ENCODE measurements around the gene RPL7A.
"Not testable (repeated sequence)": the region's sequence is repeated elsewhere in the genome, so short reads cannot be mapped to it uniquely, and the experiment has no call there.

Gene RPL7A

DNA sequence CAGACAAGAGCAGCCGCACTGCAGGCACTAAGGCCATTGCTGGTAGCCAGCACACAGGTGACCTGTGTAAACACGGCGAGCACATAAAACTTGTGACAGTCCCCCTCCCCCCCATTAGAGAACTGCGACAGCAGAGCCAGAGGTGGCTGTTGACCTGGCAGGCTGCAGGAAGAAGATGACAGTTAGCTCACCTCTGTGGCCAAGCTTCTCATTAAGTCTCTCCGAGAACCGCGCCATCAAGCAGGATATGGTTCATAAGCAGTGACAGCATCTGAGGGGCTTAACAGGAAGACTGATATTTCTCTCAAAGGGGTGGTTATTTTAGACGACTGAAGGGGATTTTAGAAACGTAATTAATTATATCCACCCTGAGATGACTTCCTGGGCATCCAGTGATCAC is 22.7 kb downstream of the RPL7A start:
- no peak for DNase-seq

GRCh38 chr9:133371261-133371711 is 23.3 kb downstream of the RPL7A start:
- DNase-seq: peak; percentile 79 to 82

- DNase-seq: no peak
These were observed 24.1 kb downstream of the RPL7A start for GRCh38 chr9:133372144-133372543.

GRCh38 chr9:133374612-133375115 is 26.6 kb downstream of the RPL7A start:
- DNase-seq: no peak

DNA sequence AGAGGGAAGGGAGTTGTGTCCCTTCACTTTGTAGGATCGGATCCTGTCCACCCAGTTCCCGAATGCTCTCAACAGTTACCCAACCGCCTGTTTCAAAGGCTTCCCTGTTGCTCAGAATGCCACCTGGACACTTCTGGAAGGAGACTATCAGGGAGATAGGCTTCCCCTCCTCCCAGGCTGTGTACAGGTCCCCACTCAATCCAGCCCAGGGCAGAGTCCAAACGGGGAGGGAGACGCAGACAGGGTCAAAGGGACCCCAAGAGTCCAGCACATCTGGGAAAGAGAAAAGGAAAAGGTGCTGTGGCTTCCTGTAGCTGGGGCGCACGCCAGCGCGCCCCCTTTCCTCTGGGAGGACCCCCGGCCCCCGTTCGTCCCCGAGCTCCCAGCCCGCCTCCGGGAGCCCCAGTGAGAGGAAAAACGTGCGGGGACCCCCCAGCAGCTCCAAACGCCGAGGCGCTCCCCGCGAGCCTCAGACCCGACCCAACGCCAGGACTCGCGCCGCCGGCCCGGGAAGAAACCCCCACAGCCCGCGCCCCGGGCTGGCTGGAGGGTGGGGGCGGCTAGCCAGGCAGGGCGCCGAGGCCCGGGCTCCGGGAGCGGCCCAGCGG is 27.2 kb downstream of the RPL7A start:
- peak in 1 of 2 donors; percentile 28 for DNase-seq

- DNase-seq: peak; percentile 96 to 98
These were observed 28.0 kb downstream of the RPL7A start, which contains the start of the genes STKLD1 and SURF4 for GRCh38 chr9:133375724-133376654. TSS of gene STKLD1 (plus strand) at chr9:133376366. CDS start at chr9:133376474, 108 bp downstream. TSS of gene SURF4 (minus strand) at chr9:133376060. CDS start at chr9:133375969, 91 bp downstream.

GRCh38 chr9:133377280-133377679 is 29.3 kb downstream of the RPL7A start:
- not testable (repeated sequence) for DNase-seq

DNA sequence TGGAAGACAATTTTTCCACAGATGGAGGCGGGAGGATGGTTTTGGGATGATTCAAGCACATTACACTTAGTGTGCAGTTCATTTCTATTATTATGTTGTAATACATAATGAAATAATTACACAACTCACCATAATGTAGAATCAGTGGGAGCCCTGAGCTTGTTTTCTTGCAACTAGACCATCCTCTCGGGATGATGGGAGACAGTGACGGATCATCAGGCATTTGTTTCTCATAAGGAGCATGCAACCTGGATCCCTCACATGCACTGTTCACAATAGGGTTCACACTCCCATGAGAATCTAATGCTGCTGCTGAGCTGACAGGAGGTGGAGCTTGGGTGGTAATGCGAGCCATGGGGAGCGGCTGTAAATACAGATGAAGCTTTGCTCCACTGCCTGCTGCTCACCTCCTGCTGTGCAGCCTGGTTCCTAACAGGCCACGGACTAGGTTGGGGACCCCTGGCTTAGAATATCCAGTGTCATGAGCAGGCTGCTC is 29.8 kb downstream of the RPL7A start:
- DNase-seq: no peak

DNA sequence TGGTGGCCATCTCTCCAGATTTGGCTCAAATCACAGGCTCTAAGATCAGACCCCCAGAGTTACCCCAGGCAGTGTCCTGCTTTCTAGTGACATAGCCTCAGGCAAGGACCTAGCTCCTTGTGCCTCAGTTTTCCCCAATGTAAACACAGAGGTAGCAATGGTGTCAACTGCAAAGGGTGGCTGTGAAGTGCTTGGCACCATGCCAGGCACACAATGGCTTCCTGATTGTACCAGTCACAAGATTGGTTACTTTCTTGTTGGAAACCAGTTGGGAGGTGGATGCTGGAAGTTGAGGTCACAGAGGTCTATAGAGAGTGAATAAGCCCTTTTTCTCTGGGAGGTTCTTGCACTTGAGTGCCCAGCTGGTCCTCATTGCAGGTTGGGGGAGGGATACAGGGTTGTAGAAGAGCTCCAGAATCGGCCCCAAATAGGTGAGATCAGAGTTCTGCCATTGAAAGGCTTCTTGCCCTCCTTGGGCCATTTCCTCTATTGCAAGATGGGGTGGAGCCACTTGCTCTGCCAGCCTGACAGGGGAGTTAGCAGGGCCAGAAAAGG is 30.5 kb downstream of the RPL7A start:
- no peak for DNase-seq

GRCh38 chr9:133379153-133380086 is 31.4 kb downstream of the RPL7A start:
- DNase-seq: no peak

DNA sequence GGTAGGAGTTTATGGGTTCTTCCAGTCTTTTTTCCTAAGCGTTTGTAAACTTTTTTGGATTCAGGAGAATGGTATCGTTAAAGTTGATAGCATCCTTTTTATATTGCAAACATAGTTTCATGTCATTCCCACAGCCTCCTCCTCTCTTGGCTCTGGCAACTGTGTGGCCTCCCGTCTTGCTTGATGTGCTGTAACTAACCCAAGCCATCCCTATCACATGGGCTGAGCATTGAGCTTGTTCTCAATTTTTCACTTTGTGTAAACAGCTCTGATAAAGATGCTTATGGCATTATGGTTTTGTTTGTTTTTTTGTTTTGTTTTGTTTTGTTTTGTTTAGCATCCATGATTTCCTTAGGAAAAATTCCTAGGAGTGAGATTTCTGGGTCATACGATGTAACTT is 32.7 kb downstream of the RPL7A start:
- no peak for DNase-seq

DNA sequence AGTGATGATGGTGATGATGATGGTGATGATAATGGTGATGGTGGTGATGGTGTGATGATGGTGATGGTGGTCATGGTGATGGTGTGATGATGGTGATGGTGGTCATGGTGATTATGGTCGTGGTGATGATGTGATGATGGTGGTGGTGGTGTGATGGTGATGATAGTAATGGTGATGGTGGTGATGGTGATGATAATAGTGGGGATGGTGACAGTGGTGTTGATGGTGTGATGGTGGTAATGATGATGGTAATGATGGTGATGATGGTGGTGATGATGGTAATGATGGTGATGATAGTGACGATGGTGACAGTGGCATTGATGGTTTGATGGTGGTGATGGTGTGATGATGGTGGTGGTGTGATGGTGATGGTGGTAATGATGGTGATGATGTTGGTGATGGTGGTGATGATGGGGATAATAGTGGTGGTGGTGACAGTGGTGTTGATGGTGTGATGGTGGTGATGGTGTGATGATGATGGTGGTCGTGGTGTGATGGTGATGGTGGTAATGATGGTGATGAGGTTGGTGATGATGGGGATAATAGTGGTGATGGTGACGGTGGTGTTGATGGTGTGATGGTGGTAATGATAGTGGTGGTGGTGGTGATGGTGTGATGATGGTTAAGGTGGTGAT is 34.6 kb downstream of the RPL7A start:
- no peak for DNase-seq

GRCh38 chr9:133383438-133383837 is 35.4 kb downstream of the RPL7A start:
- DNase-seq: no peak

DNA sequence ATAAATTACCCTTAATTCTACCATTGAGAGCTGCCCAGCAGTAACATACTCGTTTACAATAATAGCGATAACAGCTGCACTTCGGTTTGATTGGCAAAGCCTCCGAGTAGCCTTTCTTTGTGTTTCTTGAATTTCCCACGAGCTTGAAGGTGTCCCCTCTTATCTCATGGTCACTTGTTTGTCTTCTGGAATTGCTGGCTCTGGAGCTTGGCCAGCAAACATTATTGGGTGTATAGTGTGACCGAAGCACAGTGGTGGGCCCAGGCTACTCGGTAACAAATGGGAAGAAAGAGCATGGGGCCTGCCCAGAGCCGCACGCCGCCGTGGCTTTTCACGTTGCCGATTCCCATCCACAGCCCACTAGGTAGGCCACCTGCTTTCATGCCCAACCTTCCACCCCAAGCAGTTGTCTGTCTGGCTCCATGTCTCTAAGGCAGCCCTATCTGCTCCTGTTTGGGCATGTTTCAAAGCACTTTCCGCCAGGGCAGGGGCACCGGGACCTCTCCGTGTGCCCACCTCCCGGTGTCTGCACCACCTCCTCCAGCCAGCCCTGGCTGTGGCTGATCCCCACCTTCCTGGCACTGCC is 36.8 kb downstream of the RPL7A start:
- DNase-seq: no peak

DNA sequence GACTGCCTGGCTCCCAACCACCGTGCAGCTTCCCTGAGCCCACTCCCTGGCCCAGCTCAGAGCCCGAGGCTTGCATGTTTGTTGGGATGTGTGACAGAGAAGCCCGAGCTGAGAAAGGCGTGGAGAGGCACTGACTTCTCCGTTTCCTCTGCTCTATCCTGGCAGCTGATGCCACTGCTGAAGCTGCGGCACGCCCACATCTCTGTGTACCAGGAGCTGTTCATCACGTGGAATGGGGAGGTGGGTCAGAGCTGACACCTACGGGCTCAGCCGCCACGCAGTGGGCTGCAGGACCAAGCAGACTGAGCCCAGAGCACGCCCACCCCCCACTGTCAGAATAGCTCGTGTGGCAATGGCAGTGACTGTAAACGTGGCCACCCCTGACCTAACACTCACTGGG is 37.4 kb downstream of the RPL7A start:
- no peak for DNase-seq

- DNase-seq: no peak
These were observed 38.3 kb downstream of the RPL7A start for GRCh38 chr9:133386338-133386737.

DNA sequence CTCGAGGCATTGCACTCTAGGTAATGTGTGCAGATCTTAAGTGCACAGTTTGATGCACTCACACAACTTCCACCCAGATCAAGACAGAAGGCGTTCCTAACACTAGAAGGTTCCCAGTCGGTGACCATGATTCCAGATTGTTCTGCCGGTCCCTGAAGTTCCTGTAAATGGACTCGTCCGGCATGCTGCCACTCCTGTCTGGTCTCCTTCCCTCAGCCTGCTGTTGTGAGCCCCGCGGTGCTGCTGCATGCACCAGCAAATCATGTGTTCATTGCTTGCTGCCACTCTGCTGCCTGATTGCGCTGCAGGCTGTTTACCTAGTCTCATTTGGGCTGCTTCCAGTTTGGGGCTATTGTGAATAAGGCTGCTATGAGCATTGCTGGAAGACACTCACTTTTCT is 39.7 kb downstream of the RPL7A start:
- DNase-seq: no peak

GRCh38 chr9:133389025-133389557 is 41.1 kb downstream of the RPL7A start:
- DNase-seq: no peak

GRCh38 chr9:133389562-133389961 is 41.5 kb downstream of the RPL7A start:
- no peak for DNase-seq

DNA sequence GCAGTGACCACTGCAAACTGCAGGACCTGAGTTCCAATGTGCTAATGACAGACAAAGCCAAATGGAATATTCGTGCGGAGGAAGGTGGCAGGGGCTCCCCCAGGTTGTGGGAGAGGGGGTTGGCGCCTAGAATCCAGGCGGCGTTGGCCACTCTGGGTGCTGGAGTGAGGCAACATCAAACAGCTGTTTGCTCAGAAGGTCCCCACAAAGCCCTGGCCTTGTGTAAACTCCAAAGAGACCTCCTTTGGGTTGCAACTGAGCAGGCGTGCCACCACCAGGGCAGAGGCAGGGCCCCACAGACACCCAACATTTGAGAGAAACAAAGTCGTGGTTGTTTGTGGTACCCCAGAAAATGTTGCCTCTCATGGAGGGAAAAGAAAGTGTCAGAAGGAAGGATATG is 42.7 kb downstream of the RPL7A start:
- DNase-seq: no peak

DNA sequence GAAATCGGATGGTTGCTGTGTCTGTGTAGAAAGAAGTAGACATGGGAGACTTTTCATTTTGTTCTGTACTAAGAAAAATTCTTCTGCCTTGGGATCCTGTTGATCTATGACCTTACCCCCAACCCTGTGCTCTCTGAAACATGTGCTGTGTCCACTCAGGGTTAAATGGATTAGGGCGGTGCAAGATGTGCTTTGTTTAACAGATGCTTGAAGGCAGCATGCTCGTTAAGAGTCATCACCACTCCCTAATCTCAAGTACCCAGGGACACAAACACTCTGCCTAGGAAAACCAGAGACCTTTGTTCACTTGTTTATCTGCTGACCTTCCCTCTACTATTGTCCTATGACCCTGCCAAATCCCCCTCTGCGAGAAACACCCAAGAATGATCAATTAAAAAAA is 43.4 kb downstream of the RPL7A start:
- not testable (repeated sequence) for DNase-seq

Data from stimulated activated CD4-positive, alpha-beta T cell treated with anti-CD3 and anti-CD28 coated beads, Interleukin-2, amount 100 ng/mL, for 24 hours (primary cell).